HG03280 (cell line): ENCODE results near the gene ZNF526.

Experiments used
- ATAC-seq: cut with Tn5 transposase; IDR thresholded peaks from one replicate; pipeline ENCODE4 v1.9.1; 2021; ENCODE audit warnings: mild to moderate bottlenecking, moderate library complexity; ENCODE audit not compliant: unreplicated experiment

The ZNF526 gene

DNA sequence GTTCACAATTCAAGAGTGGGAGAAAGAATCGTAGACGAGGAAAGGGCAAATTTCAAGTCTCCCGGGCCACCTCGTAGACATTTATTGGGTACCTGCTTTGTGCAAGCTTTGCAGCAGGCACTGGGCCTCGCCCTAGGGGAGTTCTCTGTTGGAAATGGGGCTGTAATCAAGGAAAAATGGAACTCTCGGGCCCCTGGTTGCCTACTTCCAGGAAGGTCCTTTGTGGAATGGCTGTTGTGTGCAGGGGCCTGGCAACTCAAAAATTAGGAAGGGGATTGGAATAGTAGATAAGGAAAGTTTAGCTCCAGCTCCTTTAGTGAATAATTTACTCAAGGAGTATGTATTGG lies 612 bp downstream of the ZNF526 start:
- no peak for ATAC-seq

DNA sequence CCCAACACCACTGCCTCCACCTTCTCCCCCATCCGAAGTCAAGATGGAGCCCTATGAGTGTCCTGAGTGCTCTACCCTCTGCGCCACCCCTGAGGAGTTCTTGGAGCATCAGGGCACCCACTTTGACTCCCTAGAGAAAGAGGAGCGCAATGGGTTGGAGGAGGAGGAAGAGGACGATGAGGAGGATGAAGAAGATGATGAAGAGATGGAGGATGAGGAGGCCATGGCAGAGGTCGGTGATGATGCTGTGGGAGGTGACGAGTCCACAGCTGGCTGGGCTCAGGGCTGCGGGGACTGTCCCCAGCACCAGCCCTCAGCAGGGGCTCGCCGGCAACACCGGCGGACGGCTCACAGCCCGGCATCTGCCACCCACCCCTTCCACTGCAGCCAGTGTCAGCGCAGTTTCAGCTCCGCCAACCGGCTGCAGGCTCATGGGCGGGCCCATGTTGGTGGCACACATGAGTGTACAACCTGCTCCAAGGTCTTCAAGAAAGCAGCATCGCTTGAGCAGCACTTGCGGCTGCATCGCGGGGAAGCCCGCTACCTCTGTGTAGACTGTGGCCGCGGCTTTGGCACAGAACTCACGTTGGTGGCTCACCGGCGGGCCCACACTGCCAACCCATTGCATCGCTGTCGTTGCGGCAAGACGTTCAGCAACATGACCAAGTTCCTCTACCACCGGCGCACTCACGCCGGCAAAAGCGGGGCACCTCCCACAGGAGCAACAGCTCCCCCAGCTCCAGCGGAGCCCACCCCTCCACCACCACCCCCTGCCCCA lies 5.0 kb downstream of the ZNF526 start:
- no peak for ATAC-seq

DNA sequence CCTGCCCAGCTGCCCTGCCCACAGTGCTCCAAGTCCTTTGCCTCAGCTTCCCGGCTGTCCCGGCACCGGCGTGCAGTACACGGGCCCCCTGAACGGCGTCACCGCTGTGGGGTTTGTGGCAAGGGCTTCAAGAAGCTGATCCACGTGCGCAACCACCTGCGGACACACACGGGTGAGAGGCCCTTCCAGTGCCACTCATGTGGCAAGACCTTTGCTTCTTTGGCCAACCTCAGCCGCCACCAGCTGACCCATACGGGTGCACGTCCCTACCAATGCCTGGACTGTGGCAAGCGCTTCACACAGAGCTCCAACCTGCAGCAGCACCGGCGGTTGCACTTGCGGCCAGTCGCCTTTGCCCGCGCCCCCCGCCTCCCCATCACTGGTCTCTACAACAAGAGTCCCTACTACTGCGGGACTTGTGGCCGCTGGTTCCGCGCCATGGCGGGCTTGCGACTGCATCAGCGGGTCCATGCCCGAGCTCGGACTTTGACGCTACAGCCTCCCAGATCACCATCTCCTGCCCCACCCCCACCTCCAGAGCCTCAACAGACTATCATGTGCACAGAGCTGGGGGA lies 5.7 kb downstream of the ZNF526 start:
- no peak for ATAC-seq

DNA sequence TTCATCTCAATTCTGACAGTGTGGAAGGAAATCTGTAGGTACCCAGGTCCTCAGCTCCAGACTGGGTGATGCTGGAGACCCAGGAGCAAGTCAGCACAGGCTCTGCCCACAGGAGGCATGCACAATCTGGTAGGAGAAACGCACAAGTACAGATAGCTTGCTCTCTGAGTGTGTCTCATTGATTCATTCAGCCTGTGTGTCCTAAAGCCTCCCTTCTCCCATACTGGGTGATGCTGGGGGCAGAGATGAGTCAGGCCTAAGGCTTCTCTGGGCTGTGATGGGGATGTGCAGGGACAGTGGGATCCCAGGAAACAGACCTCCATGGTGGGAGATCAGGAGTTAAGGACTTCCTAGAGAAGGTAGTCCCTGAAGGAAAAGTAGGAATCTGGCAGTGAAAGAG lies 6.8 kb downstream of the ZNF526 start:
- no peak for ATAC-seq

DNA sequence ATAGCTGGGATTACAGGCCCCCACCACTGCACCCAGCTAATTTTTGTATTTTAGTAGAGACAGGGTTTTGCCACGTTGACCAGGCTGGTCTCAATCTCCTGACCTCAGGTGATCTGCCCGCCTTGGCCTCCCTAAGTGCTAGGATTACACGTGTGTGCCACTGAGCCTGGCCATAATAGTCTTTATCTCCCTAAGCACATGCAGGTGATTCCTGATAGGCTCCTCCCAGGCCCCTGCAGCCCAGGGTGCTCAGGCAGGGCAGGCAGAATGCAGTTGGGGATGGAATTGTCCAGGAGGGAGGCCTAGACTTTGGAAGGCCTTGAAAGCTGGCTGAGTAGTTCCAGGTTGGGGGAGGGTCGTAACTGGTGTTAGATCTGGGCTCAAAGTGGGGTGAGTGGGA lies 8.5 kb downstream of the ZNF526 start:
- no peak for ATAC-seq

DNA sequence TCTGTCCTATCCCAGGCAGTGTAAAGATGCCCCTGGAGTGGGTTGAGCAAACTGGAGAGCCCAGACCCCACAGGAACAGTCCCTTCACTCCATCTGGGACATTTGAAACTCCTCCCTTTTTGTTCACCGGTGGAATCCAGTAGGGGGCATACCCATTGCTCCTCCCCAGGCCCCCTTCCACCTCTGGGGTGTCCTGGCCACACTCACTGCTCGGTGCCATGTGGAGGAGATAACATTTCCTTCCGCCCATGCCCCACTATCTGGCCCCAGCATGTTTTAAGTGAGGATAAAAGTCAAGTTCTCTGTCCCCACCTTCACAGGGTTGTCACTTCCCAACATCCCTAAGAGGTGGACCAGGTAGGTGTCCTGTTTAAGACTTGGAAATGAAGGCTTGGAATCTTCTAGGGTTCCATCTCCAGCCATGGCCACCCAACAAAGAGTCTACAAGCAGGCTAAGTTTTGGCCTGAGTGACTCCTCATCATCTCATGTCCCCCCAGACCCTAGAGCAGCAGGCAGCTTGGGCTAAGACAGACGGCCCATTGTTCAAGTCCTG lies 9.3 kb downstream of the ZNF526 start:
- ATAC-seq: no peak

DNA sequence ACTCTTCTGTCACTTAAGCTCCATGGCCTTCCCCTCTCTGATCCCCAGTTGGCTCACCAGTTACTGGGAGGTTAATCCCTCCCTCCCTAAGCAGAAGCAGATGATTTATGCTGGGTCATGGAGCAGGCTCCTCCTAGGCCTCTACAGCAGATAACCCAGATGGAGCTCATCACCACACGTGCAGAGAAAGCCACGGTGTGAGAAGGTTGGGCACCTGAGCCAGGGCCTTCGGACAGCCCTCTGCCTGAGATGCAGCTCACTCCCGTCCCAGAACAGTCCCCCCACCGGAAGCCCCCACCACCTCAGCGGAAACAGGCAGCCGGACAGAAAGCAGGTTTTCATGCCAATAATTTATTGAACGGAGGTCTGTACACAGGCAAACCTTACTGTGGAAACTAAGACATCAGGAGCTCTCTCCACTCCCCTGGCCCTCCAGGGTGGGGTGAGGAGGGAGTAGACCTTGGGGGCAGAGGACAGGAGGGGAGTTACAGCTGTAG lies 9.8 kb downstream of the ZNF526 start:
- no peak for ATAC-seq

DNA sequence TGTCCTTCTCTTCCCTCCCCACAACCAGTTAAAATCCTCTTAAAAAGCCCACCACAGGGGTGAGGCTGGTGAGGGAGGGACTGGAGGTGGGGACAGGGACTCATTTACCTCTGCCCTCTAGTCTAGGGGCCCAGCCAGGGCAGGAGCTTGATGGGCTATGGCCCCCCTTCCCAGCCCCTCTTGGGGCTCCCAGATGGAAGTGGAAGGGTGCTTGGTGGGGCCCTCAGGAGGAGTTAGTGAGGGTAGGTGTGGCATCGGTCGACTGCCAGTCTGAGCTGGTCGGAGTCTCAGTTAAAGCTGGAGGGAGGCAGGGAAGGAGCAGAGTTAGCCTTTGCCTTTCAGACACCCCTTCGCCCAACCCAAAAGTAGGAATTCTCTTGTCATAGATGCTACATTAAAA lies 10.5 kb downstream of the ZNF526 start:
- no peak for ATAC-seq

DNA sequence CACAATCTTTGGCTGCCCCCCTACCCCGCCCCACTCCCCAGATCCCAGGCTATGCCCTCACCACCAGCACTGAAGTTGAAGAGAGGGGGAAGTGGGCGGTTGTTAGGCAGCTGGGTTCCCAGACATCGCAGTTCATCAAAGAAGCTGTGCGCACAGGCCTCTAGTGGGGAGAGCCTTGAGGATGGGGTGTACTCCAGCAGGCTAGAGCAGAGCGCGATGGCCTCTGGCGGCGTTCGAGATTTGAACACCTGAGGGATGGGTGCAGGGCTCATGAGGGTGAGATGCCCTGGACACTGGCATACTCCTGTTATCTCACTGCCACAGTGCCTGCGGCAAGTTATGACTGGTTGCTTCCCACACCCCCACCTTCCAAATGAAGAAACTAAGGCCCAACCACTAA lies 12.3 kb downstream of the ZNF526 start:
- ATAC-seq: no peak

DNA sequence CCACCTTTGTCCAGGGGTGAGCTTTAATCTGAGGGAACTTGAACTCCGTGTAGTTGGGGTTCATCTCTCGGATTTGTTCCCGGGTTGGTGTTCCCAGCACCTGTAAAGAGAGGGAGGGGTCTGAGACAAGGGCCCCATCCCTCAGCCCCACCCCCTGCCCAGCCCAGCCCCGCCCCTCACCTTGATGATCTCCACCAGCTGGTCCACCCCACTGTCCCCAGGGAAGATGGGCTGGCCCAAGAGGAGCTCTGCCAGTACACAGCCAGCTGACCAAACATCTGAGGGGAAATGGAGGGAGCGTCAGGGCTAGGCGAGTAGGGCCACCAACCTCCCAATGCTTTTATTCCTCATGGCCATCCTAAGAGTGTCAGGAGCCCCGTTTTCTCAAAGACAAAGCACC lies 13.0 kb downstream of the ZNF526 start:
- no peak for ATAC-seq

DNA sequence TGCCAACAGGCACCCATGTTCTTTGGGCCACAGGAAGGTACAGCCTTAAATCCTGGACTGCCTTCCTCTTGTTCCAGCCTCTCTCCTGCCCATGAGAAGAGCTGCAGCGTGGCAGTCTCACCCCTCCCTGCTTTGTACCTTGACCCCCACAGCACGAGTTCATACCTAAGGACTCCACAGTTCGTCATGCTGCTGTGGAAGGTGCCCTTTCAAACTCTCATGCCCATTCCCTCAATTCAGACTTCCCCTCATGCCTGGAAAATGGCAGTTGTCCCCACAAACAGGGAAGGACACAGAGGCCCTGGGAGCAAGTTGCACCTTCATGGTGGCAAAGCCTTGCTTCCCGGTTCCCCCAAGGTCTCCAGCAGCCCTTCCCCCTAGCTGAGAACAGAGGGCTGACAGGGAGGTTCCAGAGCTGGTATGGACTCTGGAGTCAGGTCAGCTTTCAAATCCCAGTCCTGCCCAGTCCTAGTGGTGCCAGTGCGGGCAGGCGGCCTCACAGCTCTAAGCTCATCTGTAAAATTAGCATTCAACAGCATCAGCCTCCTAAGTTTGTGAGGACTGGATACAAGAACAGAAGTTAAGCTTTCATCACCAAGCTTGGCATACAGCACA lies 13.7 kb downstream of the ZNF526 start:
- ATAC-seq: no peak

DNA sequence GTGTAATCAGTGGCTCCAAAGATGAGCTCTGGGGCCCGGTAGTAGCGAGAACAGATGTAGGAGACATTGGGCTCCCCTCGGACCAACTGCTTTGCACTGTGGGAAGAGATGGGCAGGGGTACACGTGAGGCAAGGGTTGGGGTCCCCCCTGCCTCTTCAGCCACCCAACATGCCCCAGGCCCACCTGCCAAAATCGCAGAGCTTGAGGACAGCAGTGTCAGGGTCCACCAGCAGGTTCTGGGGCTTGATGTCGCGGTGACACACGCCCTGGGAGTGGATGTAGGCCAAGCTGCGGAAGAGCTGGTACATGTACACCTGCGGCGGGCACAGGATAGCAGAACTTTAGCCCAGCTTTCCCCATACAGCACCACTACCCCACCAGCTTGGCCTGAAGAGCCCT lies 14.3 kb downstream of the ZNF526 start:
- no peak for ATAC-seq

DNA sequence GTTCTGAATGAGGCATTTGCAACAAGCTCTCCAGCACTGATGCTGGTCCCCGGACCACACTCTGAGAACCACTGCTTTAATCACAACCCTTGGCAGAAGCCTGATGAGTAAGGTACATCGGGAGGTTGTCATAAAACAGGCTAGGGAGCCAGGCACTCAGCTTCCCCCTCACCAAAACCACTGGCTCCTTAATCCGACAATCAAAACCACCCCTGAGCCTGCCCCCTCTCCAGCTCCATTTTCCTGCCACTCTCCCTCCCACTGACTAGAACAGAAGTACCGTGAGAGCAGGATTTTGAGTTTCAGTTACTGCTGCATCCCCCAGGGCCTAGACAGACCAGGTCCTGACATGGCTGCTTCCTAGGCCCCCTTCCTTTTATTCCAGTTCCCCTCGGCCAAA lies 15.1 kb downstream of the ZNF526 start:
- no peak for ATAC-seq

DNA sequence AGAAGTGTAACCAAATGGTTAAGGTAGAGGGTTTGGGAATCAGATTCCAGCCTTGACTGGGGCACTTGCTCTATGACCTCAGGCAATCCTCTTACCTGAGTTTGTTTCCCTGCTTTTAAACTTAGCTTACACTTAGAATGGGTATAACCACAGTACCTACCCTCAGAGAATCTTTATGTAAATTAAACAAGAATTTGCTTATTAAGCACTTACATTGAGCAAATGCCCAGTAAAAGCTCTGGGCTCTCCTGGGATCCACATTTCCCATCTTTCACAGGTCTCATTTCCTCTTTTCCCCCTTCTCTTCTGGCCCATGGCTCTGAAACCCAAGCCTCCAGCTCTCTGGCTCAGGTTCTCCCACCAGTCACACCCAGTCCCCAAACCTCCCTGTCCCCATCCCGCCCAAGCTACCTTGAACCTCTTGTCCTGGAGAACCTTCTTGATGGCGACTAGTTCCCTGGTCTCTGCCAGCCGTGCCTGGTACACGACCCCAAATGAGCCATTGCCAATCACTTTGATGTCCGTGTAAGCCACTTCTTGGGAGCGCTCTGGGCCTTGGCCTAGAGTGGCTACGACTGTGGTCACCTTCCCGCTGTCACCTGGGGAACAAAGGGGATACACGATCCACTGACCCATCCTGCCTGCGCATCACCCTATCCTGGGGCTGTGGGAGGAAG lies 19.6 kb downstream of the ZNF526 start:
- ATAC-seq: no peak

DNA sequence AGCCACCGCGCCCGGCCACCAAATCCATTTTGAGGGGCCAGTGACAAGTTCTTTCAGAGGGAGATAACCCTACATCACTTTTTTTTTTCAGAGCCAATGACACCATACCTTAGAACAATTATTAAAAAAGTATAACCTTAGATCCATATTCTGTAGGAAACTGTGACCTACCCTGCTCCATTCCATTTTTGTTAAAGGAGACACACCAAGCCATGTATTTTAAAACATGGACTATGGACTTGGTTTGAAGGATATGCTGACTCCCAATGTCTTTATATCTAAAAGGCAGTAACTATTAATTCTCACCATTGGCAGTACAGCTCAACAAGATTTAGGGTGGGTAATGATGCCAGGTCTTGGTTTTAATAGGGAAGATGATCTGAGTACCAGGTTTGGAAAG lies 21.2 kb downstream of the ZNF526 start:
- ATAC-seq: no peak

DNA sequence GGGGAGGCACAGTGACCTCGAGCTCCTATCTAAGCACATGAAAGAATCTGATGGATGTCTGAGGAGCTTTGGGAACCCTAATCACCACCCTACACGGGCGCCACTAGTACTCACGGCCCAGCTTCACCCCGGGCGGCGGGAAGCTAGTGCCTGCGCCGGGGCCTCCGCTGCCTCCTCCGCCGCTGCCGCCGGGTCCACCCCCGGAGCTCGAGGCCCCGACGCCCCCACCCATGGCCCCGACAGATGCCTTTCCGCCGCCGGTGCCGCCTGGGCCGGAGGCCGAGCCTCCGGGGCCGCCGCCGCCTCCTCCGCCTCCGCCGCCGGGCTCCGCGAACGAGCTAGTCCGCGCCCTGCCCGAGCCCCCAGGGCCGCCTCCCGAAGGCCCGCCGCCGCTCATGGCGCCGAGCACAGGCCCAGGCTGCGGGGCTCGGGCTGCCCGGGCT lies 22.0 kb downstream of the ZNF526 start:
- ATAC-seq: peak; percentile 0

DNA sequence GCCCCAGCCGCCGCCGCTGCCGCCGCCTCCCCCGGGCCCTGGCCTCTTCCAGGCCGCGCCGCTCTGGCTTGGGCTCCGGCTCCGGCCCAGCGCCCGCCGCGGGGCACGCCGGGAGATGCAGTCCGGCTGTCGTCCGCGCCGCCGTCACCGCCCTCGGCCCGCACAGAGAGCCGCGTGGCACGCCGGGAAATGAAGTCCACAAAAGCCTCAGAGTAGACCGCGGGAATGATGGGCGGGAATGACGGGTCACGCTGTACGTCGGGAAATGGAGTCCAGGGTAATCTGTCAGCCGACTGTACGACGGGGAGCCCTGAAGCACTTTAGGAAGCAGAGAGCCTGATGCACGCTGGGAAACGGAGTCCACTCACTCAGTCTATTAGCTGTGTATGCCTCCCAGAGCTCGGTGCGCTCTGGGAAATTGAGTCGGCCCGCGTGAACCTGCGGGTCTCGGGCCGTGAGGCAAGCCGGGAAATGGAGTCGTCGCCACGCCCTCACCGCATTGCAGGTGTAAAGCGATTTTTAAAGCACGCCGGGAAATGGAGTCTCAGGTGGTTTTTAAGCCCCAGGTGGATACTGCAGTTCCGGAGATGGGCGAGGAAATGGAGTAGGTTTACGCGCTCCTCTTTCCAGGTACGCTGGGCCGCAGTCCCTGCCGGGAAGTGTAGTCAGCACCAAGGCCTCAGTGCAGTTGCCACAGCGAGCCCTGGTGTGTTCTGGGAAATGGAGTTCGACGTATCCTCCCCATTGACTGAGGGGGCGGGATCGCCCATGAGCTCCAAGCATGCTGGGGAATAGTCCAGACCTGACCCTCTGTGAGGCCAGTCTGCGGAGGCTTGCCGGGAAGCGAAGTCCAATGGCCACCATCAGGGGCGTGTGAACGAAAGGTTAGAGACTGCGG lies 22.6 kb downstream of the ZNF526 start, which contains the start of gene GSK3A:
TSS of gene GSK3A (minus strand) at position 91 of the 898 bp plus-strand sequence. CDS start 137 bp downstream, outside the sequence.
- ATAC-seq: peak; percentile 61

DNA sequence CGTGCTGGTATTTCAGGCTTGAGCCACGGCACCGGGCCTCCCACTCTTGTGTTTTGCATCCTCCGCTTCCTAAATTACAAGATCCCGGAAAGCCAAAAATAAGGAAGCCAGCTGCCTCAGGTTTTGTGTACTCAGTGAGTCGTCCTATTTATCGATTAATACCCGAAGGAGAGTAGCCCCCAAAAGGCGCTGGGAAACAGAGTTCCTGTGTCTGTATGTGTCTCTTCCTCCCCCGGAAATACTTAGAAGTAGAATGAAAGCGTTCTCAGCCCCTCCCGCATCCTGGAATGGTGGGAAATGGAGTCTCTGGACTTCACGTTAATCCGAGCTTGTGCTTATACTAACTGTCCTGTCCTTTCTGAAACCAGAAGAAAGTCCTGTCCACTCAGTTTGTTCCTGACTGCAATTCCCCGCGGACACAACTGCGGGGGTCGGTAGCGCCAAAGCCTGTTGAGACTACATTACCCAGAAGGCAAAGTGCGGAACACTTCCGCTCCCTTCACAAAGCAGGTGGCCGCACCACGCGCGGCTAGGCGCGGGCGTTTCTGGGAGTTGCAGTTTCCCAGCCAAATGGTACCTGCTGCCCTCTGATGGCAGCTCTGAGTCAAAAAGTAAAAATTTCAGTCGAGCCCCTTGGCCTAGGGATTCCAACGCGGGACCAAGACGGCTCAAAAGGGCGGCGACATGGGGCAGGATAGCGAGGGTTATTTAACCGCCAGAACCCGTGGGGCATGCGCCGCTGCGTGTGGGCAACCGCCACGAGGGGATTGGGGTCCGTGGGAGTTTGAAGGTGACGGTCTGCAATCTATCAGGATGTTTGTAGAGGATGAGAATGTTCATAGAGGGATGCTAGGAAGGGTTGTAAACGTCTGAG lies 24.5 kb downstream of the ZNF526 start:
- peak; percentile 39 for ATAC-seq

DNA sequence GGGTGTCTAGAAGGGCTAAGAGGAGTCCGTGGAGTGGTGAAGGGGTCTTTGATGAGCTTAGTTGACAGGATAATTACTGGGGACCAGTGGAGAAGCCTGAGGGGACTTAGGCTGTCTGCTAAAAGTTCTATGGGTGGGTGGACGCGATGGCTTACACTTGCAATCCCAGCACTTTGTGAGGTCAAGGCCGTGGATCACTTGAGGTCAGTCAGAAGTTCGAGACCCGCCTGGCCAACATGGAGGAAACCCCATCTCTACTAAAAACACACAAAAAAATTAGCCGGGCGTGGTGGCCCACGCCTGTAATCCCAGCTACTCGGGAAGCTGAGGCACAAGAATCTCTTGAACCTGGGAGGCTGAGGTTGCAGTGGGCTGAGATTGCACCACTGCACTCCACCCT lies 25.1 kb downstream of the ZNF526 start:
- no peak for ATAC-seq
